Midbrain (tissue), 1 donor: ENCODE measurements around the gene CHRND.

Source experiments
- DNase-seq: peaks from one replicate; lab custom pipeline; 2025; lab: John Stamatoyannopoulos, UW

The CHRND gene

DNA sequence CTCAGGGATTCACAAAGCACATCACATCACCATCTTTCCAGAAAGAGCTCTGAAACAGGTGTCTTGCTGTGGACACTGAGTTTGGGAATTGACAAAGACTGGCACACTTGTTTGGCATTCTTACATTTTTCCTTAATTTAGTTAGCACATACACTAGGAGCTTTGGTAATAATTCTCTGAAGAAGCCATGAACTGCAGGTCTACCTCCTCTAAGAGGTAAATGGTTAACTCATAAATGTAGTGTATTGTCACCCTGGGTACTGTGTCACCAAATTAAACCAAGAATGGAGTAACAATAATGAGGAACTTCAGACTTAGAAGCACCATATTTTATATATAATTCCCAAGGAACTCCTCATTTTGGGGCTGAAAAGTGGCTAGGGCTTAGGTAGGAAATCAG lies 47.1 kb downstream of the CHRND start:
- no peak for DNase-seq

DNA sequence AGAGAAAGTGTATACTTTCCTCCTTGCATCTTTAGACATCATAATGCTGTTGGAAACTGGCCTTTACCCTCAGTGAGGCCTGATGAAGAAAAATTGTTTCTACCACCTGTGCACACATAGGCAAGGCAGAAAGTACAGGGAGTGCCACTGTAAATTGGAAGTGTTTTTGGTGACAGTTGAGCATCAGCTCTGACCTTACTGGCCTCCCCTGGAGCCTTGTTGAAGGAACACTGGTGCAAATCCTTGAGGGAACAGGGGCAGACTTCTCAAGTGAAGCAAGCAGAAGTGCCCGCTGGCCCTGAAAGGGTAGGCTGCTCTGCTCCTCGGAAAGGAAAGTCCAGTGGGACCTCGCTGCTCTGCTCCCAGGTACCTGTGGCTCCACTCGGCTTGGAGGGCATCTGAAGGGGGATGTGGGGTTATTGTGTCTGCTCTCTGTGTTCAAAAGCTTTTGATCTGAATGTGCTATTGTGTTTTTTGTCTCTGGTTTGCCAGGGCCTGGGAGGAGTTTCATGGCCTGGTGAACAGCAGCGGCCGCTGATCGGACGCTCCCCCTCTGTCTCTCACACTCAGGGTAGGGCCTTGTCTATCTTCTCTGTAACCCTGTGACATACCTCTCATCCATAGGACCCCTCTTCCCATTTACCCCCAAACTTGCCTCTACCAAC lies 47.9 kb downstream of the CHRND start:
- DNase-seq, result peak; percentile 36

DNA sequence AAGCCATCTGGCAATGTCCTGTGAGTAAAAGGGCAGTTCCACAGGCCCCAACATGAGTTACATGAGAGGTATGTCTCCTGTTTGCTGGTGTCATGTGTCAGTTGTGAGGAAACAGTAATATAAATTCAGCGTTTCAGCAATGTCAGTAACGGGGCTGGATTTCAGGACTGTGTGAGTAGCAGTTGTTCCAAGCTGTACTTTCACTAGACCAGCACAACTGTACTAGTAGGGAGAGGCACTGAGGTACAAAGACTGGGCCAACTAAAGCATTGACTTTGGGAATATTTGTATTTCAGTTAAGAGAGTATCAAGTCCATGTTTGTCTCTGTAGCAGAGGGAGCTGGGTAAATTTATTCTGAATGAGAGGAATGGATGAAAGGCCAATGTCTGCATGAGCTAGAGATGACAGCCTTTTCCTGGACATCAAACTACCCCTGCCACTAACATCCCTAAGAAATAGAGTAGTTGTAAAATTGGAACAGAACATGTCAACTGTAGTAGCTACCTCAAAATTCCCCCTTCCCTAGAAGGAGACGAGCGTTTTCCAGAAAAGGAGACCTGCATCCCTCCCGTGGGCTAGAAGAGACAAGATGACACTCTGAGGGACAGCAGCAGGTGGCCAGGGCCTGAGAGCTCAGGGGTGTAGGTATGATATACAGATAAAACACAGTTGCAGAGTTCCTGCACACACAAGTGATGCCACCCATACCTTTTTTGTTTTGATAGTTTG lies 48.9 kb downstream of the CHRND start:
- DNase-seq, result no peak

DNA sequence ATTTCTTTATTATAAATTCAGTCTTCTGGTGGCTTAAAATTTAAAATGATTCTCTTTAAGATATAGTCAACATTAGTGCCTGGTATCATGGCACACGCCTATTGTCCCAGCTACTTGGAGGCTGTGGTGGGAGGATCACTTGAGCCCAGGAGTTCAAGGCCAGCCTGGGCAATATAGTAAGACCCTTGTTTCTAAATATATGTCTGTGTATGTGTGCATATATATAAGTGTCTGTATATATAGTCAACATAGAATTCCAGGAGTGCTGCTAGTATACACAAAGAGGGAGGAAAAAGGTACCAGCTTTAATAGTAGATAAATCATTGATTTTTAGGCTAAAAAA lies 49.4 kb downstream of the CHRND start:
- DNase-seq, result no peak

DNA sequence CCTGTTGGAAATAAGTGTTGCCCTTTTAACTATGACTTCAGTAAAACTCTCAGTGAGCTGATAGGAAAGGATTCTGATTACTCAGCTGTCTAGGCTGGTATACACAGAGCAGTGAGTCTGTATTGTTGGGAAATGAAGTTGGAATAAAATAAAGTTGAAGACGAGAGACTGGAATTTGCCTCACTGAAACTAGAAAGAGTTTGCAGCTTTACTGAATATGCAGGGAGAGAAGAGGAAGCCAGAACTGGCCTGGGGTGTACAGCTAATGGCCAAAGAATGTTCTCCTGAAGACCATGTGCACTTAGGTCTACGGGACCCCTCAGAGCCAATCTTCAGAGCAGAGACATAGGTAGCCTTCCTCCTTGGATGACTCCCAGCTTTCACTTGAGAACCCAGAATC lies 51.0 kb downstream of the CHRND start:
- DNase-seq, result no peak

DNA sequence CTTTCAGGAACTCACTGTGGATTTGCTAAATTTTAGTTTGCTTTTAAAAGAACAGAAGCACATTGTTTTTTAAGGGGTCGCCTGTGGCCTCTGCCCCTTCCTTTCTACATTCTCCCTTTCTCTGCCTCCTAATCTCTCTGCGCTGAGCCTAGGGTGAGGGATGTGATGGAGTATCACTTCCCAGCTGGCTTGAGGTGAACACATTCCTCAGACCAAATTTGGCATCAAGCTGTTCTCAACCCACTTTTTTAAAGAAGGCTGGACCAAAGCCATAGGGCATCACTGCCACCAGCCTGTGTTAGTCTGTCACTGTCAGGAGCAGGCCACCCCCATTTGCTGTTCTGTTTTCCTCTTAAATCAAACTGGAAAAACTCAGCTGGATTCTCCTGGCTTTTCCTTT lies 51.9 kb downstream of the CHRND start:
- no peak for DNase-seq

DNA sequence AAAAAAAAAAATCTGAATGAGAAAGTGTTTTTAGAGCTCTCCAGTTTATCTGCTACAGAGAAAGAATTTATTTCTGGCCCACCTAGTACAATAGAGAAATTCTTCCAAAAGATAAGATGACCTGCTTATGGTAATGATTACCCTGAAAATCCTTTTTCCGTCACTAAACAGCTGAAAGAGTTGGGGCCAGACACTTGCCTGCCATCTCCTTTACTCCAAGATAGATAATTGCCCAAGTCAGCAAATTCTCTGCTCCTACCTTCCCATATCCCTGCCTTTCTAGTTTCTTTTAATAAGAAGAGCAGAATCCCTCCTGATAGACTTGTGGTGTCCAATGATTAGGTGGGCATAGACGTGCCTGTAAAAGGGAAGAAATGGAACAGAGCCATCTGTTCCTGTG lies 52.7 kb downstream of the CHRND start:
- DNase-seq, result no peak

DNA sequence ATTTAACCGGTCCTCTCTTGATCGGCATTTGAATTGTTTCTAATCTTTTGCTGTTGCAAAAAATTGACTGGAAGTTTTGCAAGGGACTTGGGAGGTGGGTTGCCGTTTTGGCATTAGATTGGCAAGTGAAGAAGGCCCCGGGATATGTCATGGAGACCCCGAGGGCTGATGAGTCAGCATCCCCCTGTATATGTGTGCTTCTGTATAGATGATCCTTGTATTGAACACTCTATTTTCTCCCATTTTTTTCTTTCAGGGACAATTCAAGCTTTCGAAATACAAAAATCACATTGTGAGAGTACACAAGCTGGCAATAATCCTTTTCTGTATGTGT lies 54.7 kb downstream of the CHRND start:
- DNase-seq, result no peak

DNA sequence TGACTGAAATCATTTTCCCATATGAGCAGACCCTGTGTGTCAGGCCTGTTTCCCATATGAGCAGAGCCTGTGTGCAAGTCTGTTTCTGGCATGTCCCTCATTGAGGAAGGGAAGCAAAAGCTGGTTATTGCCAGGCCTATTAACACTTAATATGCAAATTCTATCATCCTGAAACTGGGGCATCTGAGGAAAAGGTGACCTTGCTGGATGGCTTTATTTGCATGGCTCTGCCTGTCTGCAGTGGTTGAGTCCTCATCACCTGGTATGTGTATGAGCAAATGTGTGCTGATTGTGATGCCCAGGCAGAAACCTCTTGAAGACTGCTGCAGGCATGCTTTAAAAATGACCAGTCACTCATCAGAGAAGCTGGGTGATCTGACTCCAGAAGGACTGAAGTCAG lies 55.8 kb downstream of the CHRND start:
- no peak for DNase-seq

DNA sequence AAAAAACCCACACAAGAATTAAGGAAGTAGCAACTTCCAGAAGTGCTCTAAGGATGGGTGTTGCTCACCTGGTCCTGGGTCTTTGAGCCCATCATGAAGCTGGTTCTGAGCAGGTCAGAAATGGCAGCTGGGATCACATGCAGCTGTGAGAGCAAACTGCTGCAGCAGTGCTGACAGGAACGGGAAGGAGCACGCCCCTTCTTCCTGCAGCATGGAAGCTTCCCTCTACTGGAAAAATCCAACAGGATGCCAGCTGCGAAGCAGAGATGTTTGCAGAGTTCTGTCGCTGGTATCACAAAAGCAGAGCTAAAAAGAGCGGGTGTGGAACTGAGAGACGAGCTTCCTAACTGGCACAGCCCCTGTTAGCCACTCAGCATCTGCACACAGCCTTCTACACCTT lies 58.3 kb downstream of the CHRND start:
- no peak for DNase-seq
